H1 (cell line): ENCODE measurements around the gene TMEM209. TPM values are rescaled to one million over a fixed set of nuclear protein-coding genes. Genes with fewer than 3 reads are reported as not detected.

Source experiments
- JUND ChIP-seq: IDR thresholded peaks from 2 replicates; pipeline ENCODE4 v1.6.1; 2011; ENCODE audit warnings: mild to moderate bottlenecking, improper control_type of control experiment, low read length
- NANOG ChIP-seq: IDR thresholded peaks from 2 replicates; pipeline ENCODE4 v1.6.1; 2011; ENCODE audit warnings: low read length, low read depth, mild to moderate bottlenecking, inconsistent platforms; ENCODE audit not compliant: insufficient read depth, poor library complexity, severe bottlenecking
- YY1 ChIP-seq: IDR thresholded peaks from 2 replicates; pipeline ENCODE4 v1.6.1; 2011; ENCODE audit warnings: low read depth, mild to moderate bottlenecking, low read length
- polyA plus RNA-seq, 7 experiments: library from polyadenylated mRNA; depleted of rRNA in 3 of 7; stranded (reverse) in 5 of 7; unstranded in 2 of 7; fragments of >200 nt in 5 of 7; fragments of 200-250 nt in 2 of 7; gene quantifications; 1 replicate in 5 of 7; 2 replicates in 1 of 7; 4 replicates in 1 of 7; pipeline versions ENCODE4 v1.2.1 to v1.2.3, GENCODE V29; 2011 to 2013; ENCODE audit warnings: missing spikeins in 2 of 7, mixed read lengths in 2 of 7
- total RNA-seq: library from RNA; stranded (reverse); fragmentation: NEBNext Ultra II Directional; extraction: Animal tissue kit (Norgen Biotek cat#: 25700); gene quantifications from 2 replicates; pipeline ENCODE4 v1.2.1, GENCODE V29; 2021

Gene TMEM209
- total and polyA plus RNA-seq, 2 of the 8 experiments (the other 6 are each of a cell fraction or from before 2014, with no cell fraction given): 28.5 to 30.5 TPM

DNA sequence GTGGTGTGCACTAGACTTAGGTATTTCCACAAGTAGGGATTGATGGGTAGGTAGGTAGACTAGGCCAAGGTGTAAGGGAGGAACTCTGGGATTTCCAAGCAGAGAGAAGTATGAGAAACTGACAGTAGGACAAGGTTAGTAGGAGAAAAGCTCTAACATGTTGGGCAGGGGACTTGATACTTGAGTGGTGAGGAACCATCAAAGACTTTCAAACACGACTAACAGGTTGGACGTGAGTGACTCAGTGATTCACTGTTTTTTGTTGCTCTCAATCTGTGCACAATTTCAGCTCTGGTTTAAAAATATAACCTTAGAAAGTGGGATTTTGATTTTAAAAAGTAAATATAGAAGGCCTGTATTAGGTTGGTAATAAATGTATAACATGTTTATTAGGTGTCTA is 90.4 kb downstream of the TMEM209 start (continued):
- TF ChIP-seq YY1: no peak
- TF ChIP-seq JUND: no peak
- no peak for TF ChIP-seq NANOG

Other genes starting within 250 kb of the TMEM209 start
- gene ZC3HC1, start 154.0 kb downstream of the TMEM209 start, total RNA-seq: 29.7 and 35.3 TPM in 2 replicates
- 37.3 and 50.9 TPM in 2 replicates for gene ZC3HC1, start 154.0 kb downstream of the TMEM209 start, polyA plus RNA-seq (2011; rRNA removed)
- gene KLHDC10, start 134.9 kb downstream of the TMEM209 start, total RNA-seq: 14.5 and 21.1 TPM in 2 replicates
- gene KLHDC10, start 134.9 kb downstream of the TMEM209 start, polyA plus RNA-seq (2011; rRNA removed): 6.6 and 7.8 TPM in 2 replicates
- not detected in 2 replicates for gene SSMEM1, start 2.5 kb upstream of the TMEM209 start, total RNA-seq
- gene SSMEM1, start 2.5 kb upstream of the TMEM209 start, polyA plus RNA-seq (2011; rRNA removed): not detected in 2 replicates
- gene CPA2, start 61.5 kb upstream of the TMEM209 start, total RNA-seq: 0.31 TPM in 1 of 2 replicates, not detected in the other
- gene CPA2, start 61.5 kb upstream of the TMEM209 start, polyA plus RNA-seq (2011; rRNA removed): 0.21 and 0.22 TPM in 2 replicates
- gene CPA4, start 87.8 kb upstream of the TMEM209 start, total RNA-seq: not detected in 2 replicates
- 0.03 TPM in 1 of 2 replicates, not detected in the other for gene CPA4, start 87.8 kb upstream of the TMEM209 start, polyA plus RNA-seq (2011; rRNA removed)
- gene CPA5, start 139.4 kb upstream of the TMEM209 start, total RNA-seq: not detected in 2 replicates
- 0.12 TPM in 1 of 2 replicates, not detected in the other for gene CPA5, start 139.4 kb upstream of the TMEM209 start, polyA plus RNA-seq (2011; rRNA removed)
- not detected in 2 replicates for gene CPA1, start 175.1 kb upstream of the TMEM209 start, total RNA-seq
- 0.06 TPM in 1 of 2 replicates, not detected in the other for gene CPA1, start 175.1 kb upstream of the TMEM209 start, polyA plus RNA-seq (2011; rRNA removed)
- 12.8 and 13.3 TPM in 2 replicates for gene CEP41, start 235.6 kb upstream of the TMEM209 start, total RNA-seq
- gene CEP41, start 235.6 kb upstream of the TMEM209 start, polyA plus RNA-seq (2011; rRNA removed): 8.2 and 9.3 TPM in 2 replicates